GM12878 (cell line): ENCODE data around the gene MOK. TPM values are rescaled to one million over a fixed set of nuclear protein-coding genes. Genes with fewer than 3 reads are reported as not detected.

Experiments
- ATAC-seq: fragments of 200-7000 bp; cut with Tn5 transposase; 3 replicates; pipeline ENCODE4 v1.9.1; 2020; ENCODE audit warnings: mild to moderate bottlenecking, moderate library complexity
- BruUV-seq: library from RNA; stranded (reverse); fragments of 400-500 nt; replicated peaks from 2 replicates; lab custom pipeline; 2021; lab: Mats Ljungman, UMichigan
- CTCF ChIA-PET: fragments of 300-600 bp; sonication (Branson Sonifier 250); formaldehyde crosslinking; extraction: SDS; loops from one replicate; lab custom pipeline; 2021; ENCODE audit warnings: inconsistent platforms; lab: Yijun Ruan, JAX
- POLR2A ChIA-PET: fragments of 350-600 bp; formaldehyde crosslinking; extraction: SDS; loops from one replicate; lab custom pipeline; 2021; ENCODE audit warnings: inconsistent platforms; lab: Charles Lee
- RAD21 ChIA-PET: fragments of 300-600 bp; sonication (Branson Sonifier 250); formaldehyde crosslinking; loops from one replicate; lab custom pipeline; 2023; ENCODE audit warnings: antibody characterized with exemption; ENCODE audit not compliant: unreplicated experiment; lab: Charles Lee
- SMC1A ChIA-PET: fragments of 300-600 bp; sonication (Branson Sonifier 250); formaldehyde crosslinking; loops from one replicate; lab custom pipeline; 2023; ENCODE audit not compliant: unreplicated experiment, uncharacterized antibody; lab: Charles Lee
- DNase-seq: peaks from one replicate; pipeline ENCODE4 v3.0.0-alpha.2; 2011; ENCODE audit warnings: low read depth, low spot score
- FAIRE-seq: peaks from 3 replicates; lab custom pipeline; 2011; peaks lifted over from hg19 to GRCh38; lab: Jason Lieb, UNC
- H2AFZ ChIP-seq: 2 replicates; pipeline ENCODE4 v1.6.0; 2011; ENCODE audit warnings: low read depth, low read length, control low read depth; ENCODE audit not compliant: control insufficient read depth
- H3K27ac ChIP-seq: 2 replicates; pipeline ENCODE4 v1.5.1; 2011; ENCODE audit warnings: control low read depth; ENCODE audit not compliant: control insufficient read depth, insufficient read depth
- H3K27me3 ChIP-seq, 2 experiments: replicated peaks in 1 of 2; 2 replicates each; pipeline versions ENCODE4 v1.6.0 to v1.6.1; 2011; ENCODE audit warnings: low read length in 1 of 2; ENCODE audit not compliant: control insufficient read depth in 2 of 2, insufficient read depth in 2 of 2
- H3K36me3 ChIP-seq, 2 experiments: 2 replicates each; pipeline ENCODE4 v1.5.1; 2011; ENCODE audit warnings: low read length in 1 of 2; ENCODE audit not compliant: control insufficient read depth in 2 of 2, insufficient read depth in 2 of 2
- H3K4me1 ChIP-seq: 2 replicates; pipeline ENCODE4 v1.6.1; 2011; ENCODE audit warnings: mild to moderate bottlenecking, low read length, moderate library complexity, mixed read lengths; ENCODE audit not compliant: control insufficient read depth, insufficient read depth
- H3K4me2 ChIP-seq: 2 replicates; pipeline ENCODE4 v1.6.0; 2011; ENCODE audit warnings: control low read depth; ENCODE audit not compliant: control insufficient read depth, insufficient read depth
- H3K4me3 ChIP-seq: fragments of 200-600 bp; sonication (generic); 2 replicates; pipeline ENCODE4 v1.5.1; 2016
- H3K79me2 ChIP-seq: 2 replicates; pipeline ENCODE4 v1.6.0; 2011; ENCODE audit warnings: low read length; ENCODE audit not compliant: control insufficient read depth, insufficient read depth
- H3K9ac ChIP-seq: 2 replicates; pipeline ENCODE4 v1.8.0; 2011; ENCODE audit warnings: low read length, control low read depth, mixed read lengths; ENCODE audit not compliant: control insufficient read depth, insufficient read depth
- H3K9me3 ChIP-seq: replicated peaks from 3 replicates; pipeline ENCODE4 v1.5.1; 2011; ENCODE audit warnings: mild to moderate bottlenecking, low read length; ENCODE audit not compliant: control insufficient read depth, insufficient read depth
- H4K20me1 ChIP-seq: 2 replicates; pipeline ENCODE4 v1.6.0; 2011; ENCODE audit not compliant: control insufficient read depth, insufficient read depth
- ATF2 ChIP-seq: IDR thresholded peaks from 2 replicates; pipeline ENCODE4 v1.6.1; 2012; ENCODE audit warnings: low read length, inconsistent platforms
- CBX3 ChIP-seq: fragments of 200-600 bp; sonication (generic); IDR thresholded peaks from 2 replicates; pipeline ENCODE4 v1.6.1; 2016; ENCODE audit warnings: low read depth, borderline replicate concordance
- CEBPB ChIP-seq, 2 experiments: fragments of 150-350 bp in 1 of 2; IDR thresholded peaks; 2 replicates each; pipeline ENCODE4 v1.6.1; 2012 to 2014; ENCODE audit warnings: low read depth in 2 of 2, low read length in 2 of 2, borderline replicate concordance in 1 of 2, inconsistent platforms in 1 of 2
- EGR1 ChIP-seq, 2 experiments: IDR thresholded peaks; 1 replicate in 1 of 2; 2 replicates in 1 of 2; pipeline ENCODE4 v1.6.1; 2011 to 2012; ENCODE audit warnings: low read depth in 2 of 2, low read length in 2 of 2, borderline replicate concordance in 1 of 2, mild to moderate bottlenecking in 1 of 2, moderate library complexity in 1 of 2
- FOXM1 ChIP-seq: IDR thresholded peaks from 2 replicates; pipeline ENCODE4 v1.6.1; 2012; ENCODE audit warnings: low read depth, mild to moderate bottlenecking, inconsistent platforms, low read length, moderate library complexity
- JUNB ChIP-seq: IDR thresholded peaks from 2 replicates; pipeline ENCODE4 v1.6.1; 2016; ENCODE audit warnings: antibody characterized with exemption, mild to moderate bottlenecking
- MTA3 ChIP-seq: IDR thresholded peaks from 2 replicates; pipeline ENCODE4 v1.6.1; 2012; ENCODE audit warnings: low read length, inconsistent platforms, borderline replicate concordance
- NFYB ChIP-seq: IDR thresholded peaks from 2 replicates; pipeline ENCODE4 v1.6.1; 2011; ENCODE audit warnings: low read depth, mild to moderate bottlenecking, low read length, improper control_type of control experiment, moderate library complexity; ENCODE audit not compliant: insufficient read depth
- NR2C1 ChIP-seq: fragments of 450-650 bp; IDR thresholded peaks from 2 replicates; pipeline ENCODE4 v1.6.1; 2017; ENCODE audit warnings: antibody characterized with exemption, mild to moderate bottlenecking, moderate library complexity
- PML ChIP-seq: IDR thresholded peaks from 2 replicates; pipeline ENCODE4 v1.6.1; 2012; ENCODE audit warnings: low read length, inconsistent platforms
- POLR2A ChIP-seq: IDR thresholded peaks from 2 replicates; pipeline ENCODE4 v1.6.1; 2011; ENCODE audit warnings: low read depth, mild to moderate bottlenecking, low read length
- RAD51 ChIP-seq: fragments of 450-650 bp; IDR thresholded peaks from 2 replicates; pipeline ENCODE4 v1.6.1; 2016; ENCODE audit warnings: moderate library complexity, mild to moderate bottlenecking, inconsistent platforms
- SMARCA5 ChIP-seq: fragments of 450-650 bp; IDR thresholded peaks from 2 replicates; pipeline ENCODE4 v1.6.1; 2017; ENCODE audit warnings: mild to moderate bottlenecking
- SPI1 ChIP-seq: IDR thresholded peaks from 2 replicates; pipeline ENCODE4 v1.6.1; 2011; ENCODE audit warnings: low read depth, mild to moderate bottlenecking, low read length, moderate library complexity, borderline replicate concordance; ENCODE audit not compliant: insufficient read depth
- TAF1 ChIP-seq: IDR thresholded peaks from 2 replicates; pipeline ENCODE4 v1.6.1; 2011; ENCODE audit warnings: mild to moderate bottlenecking, low read depth, low read length, borderline replicate concordance
- ZNF592 ChIP-seq: fragments of 450-650 bp; IDR thresholded peaks from 2 replicates; pipeline ENCODE4 v1.6.1; 2017; ENCODE audit warnings: mild to moderate bottlenecking, moderate library complexity
- WGBS: methylation state at CpG from one replicate; pipeline ENCODE4 v1.1.6; 2016; ENCODE audit warnings: low lambda C conversion rate; ENCODE audit not compliant: insufficient replicate concordance, insufficient coverage; ENCODE audit errors: missing lambda C conversion rate; 5-methylcytosine and 5-hydroxymethylcytosine counted together
- in situ Hi-C: fragments of 300-500 bp; cut with MboI; formaldehyde crosslinking; loops from 9 replicates; pipeline ENCODE4 v1.14.3; 2018; ENCODE audit warnings: mixed read lengths
- intact Hi-C: fragments of 100-400 bp; cut with micrococcal nuclease; formaldehyde crosslinking; loops from one replicate; pipeline ENCODE4 v1.14.2; 2022; ENCODE audit not compliant: unreplicated experiment
- polyA plus RNA-seq, 11 experiments: library from polyadenylated mRNA; depleted of rRNA in 4 of 11; unstranded in 6 of 11; stranded (reverse) in 5 of 11; fragments of >200 nt; fragmentation: Nextera tagmentation in 4 of 11; fragmentation: Illumina TruSeq in 1 of 11; extraction: Ambion mirVana in 4 of 11; extraction: Trizol in 1 of 11; gene quantifications; 1 replicate in 1 of 11; 2 replicates in 10 of 11; pipeline versions ENCODE4 v1.2.1 to v1.2.3, GENCODE V29; 2011 to 2016; ENCODE audit warnings: inconsistent platforms in 2 of 11, missing spikeins in 2 of 11, low read depth in 1 of 11
- total RNA-seq, 4 experiments: library from RNA; depleted of rRNA in 3 of 4; stranded (reverse); fragments of >200 nt in 3 of 4; fragmentation: Illumina TruSeq in 1 of 4; extraction: Trizol in 1 of 4; gene quantifications; 2 replicates each; pipeline versions ENCODE4 v1.2.1 to v1.2.3, GENCODE V29; 2013 to 2021
- TF ChIP-seq, protein P1 (sequence below): fragments of 450-650 bp; formaldehyde crosslinking; IDR thresholded peaks from 2 replicates; pipeline ENCODE4 v1.5.0; 2022; ENCODE audit warnings: mild to moderate bottlenecking, missing genetic modification characterization

Gene MOK
- total and polyA plus RNA-seq, 10 of the 15 experiments (the other 5 are each of a cell fraction or from before 2014, with no cell fraction given), result 0.10 to 3.0 (median 1.4) TPM

GRCh38 chr14:102222009-102222575 lies 82.9 kb downstream of the MOK start:
- Histone ChIP-seq H3K27me3 (no peaks in the 10 kb centered on the region), H3K4me3 (no peak overlapping the region), H3K4me1 (peaks cover 10% of the 10 kb centered on the region), H3K36me3 (no peaks in the 10 kb centered on the region; a peak in 2 of 4 replicates), H2AFZ (no peak overlapping the region), H4K20me1 (no peaks in the 10 kb centered on the region), H3K27ac (no peak overlapping the region), H3K4me2 (no peak overlapping the region), H3K9ac (no peak overlapping the region), H3K9me3 (no peaks in the 10 kb centered on the region), H3K79me2 (no peaks in the 10 kb centered on the region)
- ATAC-seq (no peak), DNase-seq (no peak), FAIRE-seq (no peak)
- SMC1A ChIA-PET, result interaction anchor here (0.6 kb wide), 1 partner anchor 83 kb away, joined by 3 read pairs; the partner anchor contains the start of gene MOK
- WGBS, result 95% methylated on average over 13 of the region's 13 CpGs
- intact Hi-C loops (no loop called here), in situ Hi-C loops (no loop called here)
- BruUV-seq, result no TSS peak
- CTCF ChIA-PET, result no interaction called here
- RAD21 ChIA-PET, result interaction anchor here (1.7 kb wide), 1 partner anchor 21 kb away, joined by 3 read pairs; no protein-coding TSS in a partner anchor
- POLR2A ChIA-PET, result no interaction called here
- TF ChIP-seq POLR2A (no peak), RAD51 (no peak), PML (no peak), SMARCA5 (no peak), FOXM1 (no peak), JUNB (no peak), NR2C1 (no peak), EGR1 (IDR thresholded peaks at IDR 0.05; ENCODE audit: borderline replicate concordance in 1 of 2, low read depth in 2 of 2, low read length in 2 of 2) (no peak), SPI1 (no peak), CEBPB (IDR thresholded peaks at IDR 0.05; ENCODE audit: borderline replicate concordance in 1 of 2, low read depth in 2 of 2, low read length in 2 of 2) (no peak), MTA3 (no peak), ZNF592 (no peak), ATF2 (no peak), TAF1 (no peak), CBX3 (no peak), NFYB (no peak)
- TF ChIP-seq, protein P1, sequence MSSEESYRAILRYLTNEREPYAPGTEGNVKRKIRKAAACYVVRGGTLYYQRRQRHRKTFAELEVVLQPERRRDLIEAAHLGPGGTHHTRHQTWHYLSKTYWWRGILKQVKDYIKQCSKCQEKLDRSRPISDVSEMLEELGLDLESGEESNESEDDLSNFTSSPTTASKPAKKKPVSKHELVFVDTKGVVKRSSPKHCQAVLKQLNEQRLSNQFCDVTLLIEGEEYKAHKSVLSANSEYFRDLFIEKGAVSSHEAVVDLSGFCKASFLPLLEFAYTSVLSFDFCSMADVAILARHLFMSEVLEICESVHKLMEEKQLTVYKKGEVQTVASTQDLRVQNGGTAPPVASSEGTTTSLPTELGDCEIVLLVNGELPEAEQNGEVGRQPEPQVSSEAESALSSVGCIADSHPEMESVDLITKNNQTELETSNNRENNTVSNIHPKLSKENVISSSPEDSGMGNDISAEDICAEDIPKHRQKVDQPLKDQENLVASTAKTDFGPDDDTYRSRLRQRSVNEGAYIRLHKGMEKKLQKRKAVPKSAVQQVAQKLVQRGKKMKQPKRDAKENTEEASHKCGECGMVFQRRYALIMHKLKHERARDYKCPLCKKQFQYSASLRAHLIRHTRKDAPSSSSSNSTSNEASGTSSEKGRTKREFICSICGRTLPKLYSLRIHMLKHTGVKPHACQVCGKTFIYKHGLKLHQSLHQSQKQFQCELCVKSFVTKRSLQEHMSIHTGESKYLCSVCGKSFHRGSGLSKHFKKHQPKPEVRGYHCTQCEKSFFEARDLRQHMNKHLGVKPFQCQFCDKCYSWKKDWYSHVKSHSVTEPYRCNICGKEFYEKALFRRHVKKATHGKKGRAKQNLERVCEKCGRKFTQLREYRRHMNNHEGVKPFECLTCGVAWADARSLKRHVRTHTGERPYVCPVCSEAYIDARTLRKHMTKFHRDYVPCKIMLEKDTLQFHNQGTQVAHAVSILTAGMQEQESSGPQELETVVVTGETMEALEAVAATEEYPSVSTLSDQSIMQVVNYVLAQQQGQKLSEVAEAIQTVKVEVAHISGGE (CRISPR knock-in tag), result no peak
